DND-41 (cell line): Measurements from ENCODE around the gene SUN5.

Experiments
- ATAC-seq: fragments of 200-7000 bp; cut with Tn5 transposase; 3 replicates; pipeline ENCODE4 v1.9.1; 2021; ENCODE audit warnings: low read depth; ENCODE audit not compliant: insufficient read depth
- DNase-seq: peaks from one replicate; pipeline ENCODE4 v3.0.0-alpha.2; 2020
- H2AFZ ChIP-seq: 2 replicates; pipeline ENCODE4 v1.6.0; 2012; ENCODE audit warnings: low read depth, low read length
- H3K27ac ChIP-seq: 2 replicates; pipeline ENCODE4 v1.5.1; 2012; ENCODE audit warnings: low read length, inconsistent platforms
- H3K27me3 ChIP-seq: fragments of 200-600 bp; sonication (generic); 2 replicates; pipeline ENCODE4 v1.6.0; 2012; ENCODE audit warnings: low read length, mild to moderate bottlenecking, inconsistent platforms; ENCODE audit not compliant: insufficient read depth, poor library complexity
- H3K36me3 ChIP-seq: 2 replicates; pipeline ENCODE4 v1.5.1; 2012; ENCODE audit warnings: low read length, inconsistent platforms; ENCODE audit not compliant: insufficient read depth
- H3K4me1 ChIP-seq: 2 replicates; pipeline ENCODE4 v1.5.1; 2012; ENCODE audit warnings: mild to moderate bottlenecking, low read length; ENCODE audit not compliant: insufficient read depth
- H3K4me2 ChIP-seq: 2 replicates; pipeline ENCODE4 v1.6.0; 2012; ENCODE audit warnings: mild to moderate bottlenecking, moderate library complexity, low read length, inconsistent platforms; ENCODE audit not compliant: insufficient read depth
- H3K4me3 ChIP-seq, 2 experiments: fragments of 200-600 bp in 1 of 2; shearing (Covaris generic) in 1 of 2; 2 replicates each; pipeline ENCODE4 v1.5.1; 2012 to 2016; ENCODE audit warnings: inconsistent platforms in 2 of 2, low read length in 2 of 2, mild to moderate bottlenecking in 2 of 2, low read depth in 1 of 2, moderate library complexity in 1 of 2
- H3K79me2 ChIP-seq: 2 replicates; pipeline ENCODE4 v1.6.0; 2012; ENCODE audit warnings: low read length, inconsistent platforms; ENCODE audit not compliant: insufficient read depth
- H3K9ac ChIP-seq: 2 replicates; pipeline ENCODE4 v1.6.0; 2012; ENCODE audit warnings: low read depth, mild to moderate bottlenecking, inconsistent platforms, low read length, moderate library complexity
- H3K9me3 ChIP-seq: 2 replicates; pipeline ENCODE4 v1.5.1; 2012; ENCODE audit warnings: low read length, moderate library complexity, mild to moderate bottlenecking, inconsistent platforms; ENCODE audit not compliant: insufficient read depth, severe bottlenecking
- H4K20me1 ChIP-seq: 2 replicates; pipeline ENCODE4 v1.6.0; 2012; ENCODE audit warnings: low read length; ENCODE audit not compliant: insufficient read depth
- CTCF ChIP-seq: IDR thresholded peaks from 2 replicates; pipeline ENCODE4 v1.5.1; 2012; ENCODE audit warnings: borderline replicate concordance, low read length, moderate library complexity, mild to moderate bottlenecking; ENCODE audit not compliant: poor library complexity, severe bottlenecking; ENCODE audit errors: extremely low read depth
- EZH2 ChIP-seq: IDR thresholded peaks from 3 replicates; pipeline ENCODE4 v1.6.1; 2012; ENCODE audit warnings: borderline replicate concordance, low read depth, mild to moderate bottlenecking, moderate library complexity, low read length, inconsistent platforms; ENCODE audit not compliant: severe bottlenecking

The SUN5 gene

GRCh38 chr20:32990426-32990825 lies 13.8 kb downstream of the SUN5 start:
- ATAC-seq, result no peak
- no peak overlapping the region for H3K4me2 ChIP-seq
- H4K20me1 ChIP-seq, result no peaks in the 10 kb centered on the region
- no peaks in the 10 kb centered on the region for H3K27me3 ChIP-seq
- no peaks in the 10 kb centered on the region for H3K79me2 ChIP-seq
- no peak overlapping the region for H3K27ac ChIP-seq
- H2AFZ ChIP-seq, result no peak overlapping the region
- no peak for DNase-seq
- H3K36me3 ChIP-seq, result no peaks in the 10 kb centered on the region
- TF ChIP-seq CTCF (no peak), EZH2 (no peak)
- peaks cover 8% of the 10 kb centered on the region for H3K4me1 ChIP-seq
- H3K4me3 ChIP-seq, result no peak overlapping the region
- peaks cover 10% of the 10 kb centered on the region for H3K9me3 ChIP-seq
- no peak overlapping the region for H3K9ac ChIP-seq

GRCh38 chr20:32989507-32990283 lies 14.5 kb downstream of the SUN5 start:
- TF ChIP-seq EZH2 (no peak), CTCF (no peak)
- ATAC-seq, result no peak
- Histone ChIP-seq H3K4me1 (peaks cover 8% of the 10 kb centered on the region), H4K20me1 (no peaks in the 10 kb centered on the region), H3K9me3 (peaks cover 3% of the 10 kb centered on the region), H3K27me3 (no peaks in the 10 kb centered on the region), H3K9ac (no peak overlapping the region), H2AFZ (no peak overlapping the region), H3K4me3 (no peak overlapping the region), H3K36me3 (no peaks in the 10 kb centered on the region), H3K27ac (no peak overlapping the region), H3K79me2 (no peaks in the 10 kb centered on the region), H3K4me2 (no peak overlapping the region)
- no peak for DNase-seq

- ATAC-seq, result no peak
- Histone ChIP-seq H3K9ac (no peak overlapping the region), H2AFZ (no peak overlapping the region), H3K9me3 (no peaks in the 10 kb centered on the region), H3K27ac (no peak overlapping the region), H3K36me3 (no peaks in the 10 kb centered on the region), H3K79me2 (no peaks in the 10 kb centered on the region), H3K27me3 (no peaks in the 10 kb centered on the region), H3K4me1 (peaks cover 8% of the 10 kb centered on the region), H3K4me3 (no peak overlapping the region), H4K20me1 (no peaks in the 10 kb centered on the region), H3K4me2 (no peak overlapping the region)
- TF ChIP-seq EZH2 (no peak), CTCF (no peak)
- DNase-seq, result no peak
These were observed 16.2 kb downstream of the SUN5 start for GRCh38 chr20:32988008-32988407.
